ELF-1 (cell line): ENCODE measurements around the gene ASIC3.
"Not testable (repeated sequence)": the region's sequence is repeated elsewhere in the genome, so short reads cannot be mapped to it uniquely, and the experiment has no call there.

Experiments used
- DNase-seq: peaks from one replicate; pipeline ENCODE4 v3.0.0-alpha.2; 2016; ENCODE audit warnings: low read depth, low spot score

Gene ASIC3

GRCh38 chr7:151032936-151033863, 15.1 kb upstream of the ASIC3 start:
- DNase-seq = peak; percentile 36

- DNase-seq = no peak
These were observed 14.5 kb upstream of the ASIC3 start for GRCh38 chr7:151033864-151034249.

GRCh38 chr7:151034312-151035025, 13.9 kb upstream of the ASIC3 start:
- DNase-seq = no peak

- no peak for DNase-seq
These were observed 13.2 kb upstream of the ASIC3 start for GRCh38 chr7:151035026-151035717.

GRCh38 chr7:151035902-151036301, 12.4 kb upstream of the ASIC3 start:
- no peak for DNase-seq

GRCh38 chr7:151038951-151039849, 9.1 kb upstream of the ASIC3 start:
- peak; percentile 63 for DNase-seq

- no peak for DNase-seq
These were observed 8.3 kb upstream of the ASIC3 start for GRCh38 chr7:151039850-151040548.

- no peak for DNase-seq
These were observed 7.5 kb upstream of the ASIC3 start for GRCh38 chr7:151040616-151041375.

- not testable (repeated sequence) for DNase-seq
These were observed 4.9 kb upstream of the ASIC3 start for GRCh38 chr7:151043449-151043848.

GRCh38 chr7:151043959-151044358, 4.4 kb upstream of the ASIC3 start:
- no peak for DNase-seq

GRCh38 chr7:151045262-151045661, 3.1 kb upstream of the ASIC3 start:
- DNase-seq = no peak

GRCh38 chr7:151045967-151046366, 2.4 kb upstream of the ASIC3 start:
- DNase-seq = no peak

- DNase-seq = no peak
These were observed 1.4 kb upstream of the ASIC3 start for GRCh38 chr7:151046603-151047573.

GRCh38 chr7:151048911-151049463, 656 bp downstream of the ASIC3 start:
- DNase-seq = no peak

- DNase-seq = peak; percentile 92
These were observed 2.8 kb downstream of the ASIC3 start for GRCh38 chr7:151051108-151051507.

GRCh38 chr7:151053096-151053495, 4.8 kb downstream of the ASIC3 start:
- DNase-seq = peak; percentile 50

GRCh38 chr7:151053751-151054150, 5.4 kb downstream of the ASIC3 start:
- DNase-seq = no peak

- DNase-seq = no peak
These were observed 7.9 kb downstream of the ASIC3 start for GRCh38 chr7:151056283-151056665.
